ENCODE measurements around the gene MFAP5. TPM values are rescaled to one million over a fixed set of nuclear protein-coding genes. Genes with fewer than 3 reads are reported as not detected.

MFAP5 gene
- total RNA-seq, 1 donor from 2014 or later, result 2.8 TPM

DNA sequence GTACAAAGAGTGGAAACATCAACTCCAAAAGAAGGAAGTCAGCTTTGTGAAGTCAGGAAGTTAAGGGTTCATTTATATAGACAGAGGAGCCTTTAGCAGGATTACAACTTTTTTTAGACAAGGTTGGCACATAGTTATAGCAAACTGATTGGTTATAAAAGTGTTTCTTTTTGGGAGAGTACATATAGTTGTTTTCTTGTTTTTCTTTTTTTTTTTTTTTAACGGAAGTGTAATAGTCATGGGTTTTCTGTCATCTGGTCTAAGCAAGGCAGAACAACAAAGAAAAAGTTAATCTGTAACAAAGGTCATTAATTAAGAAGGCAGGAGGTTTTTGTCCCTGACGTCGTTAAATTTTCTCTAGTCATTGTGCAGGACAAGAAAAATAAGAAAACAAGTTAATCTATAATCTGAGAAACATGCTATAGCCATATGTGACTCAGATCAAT, 13.0 kb upstream of the MFAP5 start:
- H3K4me1 ChIP-seq, result no peaks in the 10 kb centered on the region
- H3K9me3 ChIP-seq, result no peaks in the 10 kb centered on the region
- intact Hi-C loops (cut with DNase I), result loop anchor here (10.0 kb wide), 1 partner anchor 369 kb away; no protein-coding TSS in a partner anchor
- H3K36me3 ChIP-seq, result no peaks in the 10 kb centered on the region
- H3K27ac ChIP-seq, result no peak overlapping the region
- no peak for DNase-seq
- no peaks in the 10 kb centered on the region for H3K27me3 ChIP-seq
- ATAC-seq, result no peak
- no peak overlapping the region for H3K4me3 ChIP-seq
- TF ChIP-seq, protein P1, sequence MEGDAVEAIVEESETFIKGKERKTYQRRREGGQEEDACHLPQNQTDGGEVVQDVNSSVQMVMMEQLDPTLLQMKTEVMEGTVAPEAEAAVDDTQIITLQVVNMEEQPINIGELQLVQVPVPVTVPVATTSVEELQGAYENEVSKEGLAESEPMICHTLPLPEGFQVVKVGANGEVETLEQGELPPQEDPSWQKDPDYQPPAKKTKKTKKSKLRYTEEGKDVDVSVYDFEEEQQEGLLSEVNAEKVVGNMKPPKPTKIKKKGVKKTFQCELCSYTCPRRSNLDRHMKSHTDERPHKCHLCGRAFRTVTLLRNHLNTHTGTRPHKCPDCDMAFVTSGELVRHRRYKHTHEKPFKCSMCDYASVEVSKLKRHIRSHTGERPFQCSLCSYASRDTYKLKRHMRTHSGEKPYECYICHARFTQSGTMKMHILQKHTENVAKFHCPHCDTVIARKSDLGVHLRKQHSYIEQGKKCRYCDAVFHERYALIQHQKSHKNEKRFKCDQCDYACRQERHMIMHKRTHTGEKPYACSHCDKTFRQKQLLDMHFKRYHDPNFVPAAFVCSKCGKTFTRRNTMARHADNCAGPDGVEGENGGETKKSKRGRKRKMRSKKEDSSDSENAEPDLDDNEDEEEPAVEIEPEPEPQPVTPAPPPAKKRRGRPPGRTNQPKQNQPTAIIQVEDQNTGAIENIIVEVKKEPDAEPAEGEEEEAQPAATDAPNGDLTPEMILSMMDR (IDR thresholded peaks at IDR 0.05), result no peak

DNA sequence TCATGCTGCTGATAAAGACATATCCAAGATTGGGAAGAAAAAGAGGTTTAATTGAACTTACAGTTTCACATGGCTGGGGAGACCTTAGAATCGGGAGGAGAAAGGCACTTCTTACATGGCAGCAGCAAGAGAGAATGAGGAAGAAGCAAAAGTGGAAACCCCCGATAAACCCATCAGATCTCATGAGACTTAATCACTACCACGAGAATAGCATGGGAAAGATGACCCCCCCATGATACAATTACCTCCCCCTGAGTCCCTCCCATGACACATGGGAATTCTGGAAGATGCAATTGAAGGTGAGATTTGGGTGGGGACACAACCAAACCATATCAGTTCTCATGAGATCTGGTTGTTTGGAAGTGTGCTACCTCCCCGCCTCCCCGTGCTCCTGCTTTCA, 9.8 kb upstream of the MFAP5 start:
- Histone ChIP-seq H3K27ac (no peak overlapping the region), H3K4me1 (no peaks in the 10 kb centered on the region), H3K27me3 (no peaks in the 10 kb centered on the region), H3K4me3 (no peak overlapping the region), H3K36me3 (no peaks in the 10 kb centered on the region), H3K9me3 (no peaks in the 10 kb centered on the region)
- TF ChIP-seq, protein P1 (IDR thresholded peaks at IDR 0.05), result no peak
- ATAC-seq (no peak), DNase-seq (no peak)
- intact Hi-C loops (cut with DNase I), result loop anchor here (10.0 kb wide), 1 partner anchor 372 kb away; no protein-coding TSS in a partner anchor

DNA sequence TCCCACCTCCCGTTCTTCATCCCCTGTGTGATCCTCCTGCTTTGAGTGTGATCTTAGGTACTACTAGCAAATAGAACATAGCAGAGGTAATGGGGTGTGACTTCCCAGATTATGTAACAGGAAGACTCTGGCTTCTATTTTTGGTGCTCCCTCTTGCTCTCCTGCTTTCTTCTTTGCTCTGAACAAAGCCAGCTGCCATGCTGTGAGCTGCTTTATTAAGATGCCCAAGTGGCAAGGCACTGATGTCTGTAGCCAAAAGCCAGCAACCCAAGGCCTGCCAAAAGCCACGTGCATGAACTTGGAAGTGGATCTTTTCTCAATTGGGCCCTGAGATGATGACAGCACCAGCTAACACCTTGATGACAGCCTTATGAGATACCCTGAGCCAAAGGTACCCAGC, 5.8 kb upstream of the MFAP5 start:
- H3K27ac ChIP-seq, result no peak overlapping the region
- DNase-seq, result no peak
- no peaks in the 10 kb centered on the region for H3K27me3 ChIP-seq
- TF ChIP-seq, protein P1 (IDR thresholded peaks at IDR 0.05), result no peak
- no peak overlapping the region for H3K4me3 ChIP-seq
- H3K4me1 ChIP-seq, result no peaks in the 10 kb centered on the region
- H3K36me3 ChIP-seq, result no peaks in the 10 kb centered on the region
- H3K9me3 ChIP-seq, result no peaks in the 10 kb centered on the region
- ATAC-seq, result no peak
- intact Hi-C loops (cut with DNase I), result no loop called here

DNA sequence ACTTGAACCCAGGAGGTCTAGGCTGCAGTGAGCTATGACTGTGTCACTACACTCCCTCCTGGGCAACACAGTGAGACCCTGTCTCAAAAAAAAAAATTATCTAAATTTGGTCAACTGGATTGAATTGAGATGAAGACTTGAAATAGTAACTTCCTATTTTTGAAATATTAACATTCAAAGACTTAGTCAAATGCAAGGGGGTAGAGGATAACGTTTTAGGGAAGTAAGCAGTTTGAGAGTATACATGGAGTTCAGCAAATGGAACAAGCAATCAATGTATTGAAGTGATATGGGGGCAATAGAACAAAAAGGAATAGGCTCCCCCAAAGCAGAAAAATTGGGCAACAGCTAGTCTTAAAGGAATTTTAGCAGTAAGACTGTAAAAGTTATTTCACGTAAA, 4.6 kb upstream of the MFAP5 start:
- H3K9me3 ChIP-seq, result no peaks in the 10 kb centered on the region
- intact Hi-C loops (cut with DNase I), result no loop called here

DNA sequence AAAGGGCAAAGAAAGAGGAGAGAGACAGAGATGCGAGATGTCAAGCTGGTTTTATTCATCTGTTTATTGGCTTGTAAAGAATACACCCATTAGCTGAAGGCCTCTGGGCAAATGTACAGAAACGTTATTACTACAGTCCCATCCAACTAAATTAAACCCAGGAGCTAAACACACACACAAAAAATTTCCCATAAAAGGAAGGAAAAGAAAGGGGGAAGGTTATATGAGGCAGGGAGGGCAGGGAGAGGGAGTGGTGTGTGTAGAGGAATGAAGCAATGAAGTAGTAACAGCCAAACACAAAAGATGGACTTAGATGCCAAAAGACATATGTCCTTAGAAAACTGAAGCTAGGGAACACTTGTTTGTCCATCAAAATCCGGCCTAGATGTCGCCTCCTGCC, 3.1 kb upstream of the MFAP5 start:
- ATAC-seq (no peak), DNase-seq (no peak)
- no peaks in the 10 kb centered on the region for H3K36me3 ChIP-seq
- no peaks in the 10 kb centered on the region for H3K9me3 ChIP-seq
- no peaks in the 10 kb centered on the region for H3K4me1 ChIP-seq
- TF ChIP-seq, protein P1 (IDR thresholded peaks at IDR 0.05), result no peak
- H3K27me3 ChIP-seq, result no peaks in the 10 kb centered on the region
- intact Hi-C loops (cut with DNase I), result no loop called here
- H3K4me3 ChIP-seq, result no peak overlapping the region
- H3K27ac ChIP-seq, result no peak overlapping the region

More for the DNA sequence above, 4.6 kb upstream of the MFAP5 start:
- H3K27ac ChIP-seq, result no peak overlapping the region
- no peak for DNase-seq
- TF ChIP-seq, protein P1 (IDR thresholded peaks at IDR 0.05), result no peak
- no peak overlapping the region for H3K4me3 ChIP-seq
- no peaks in the 10 kb centered on the region for H3K36me3 ChIP-seq
- no peak for ATAC-seq
- no peaks in the 10 kb centered on the region for H3K4me1 ChIP-seq
- no peaks in the 10 kb centered on the region for H3K27me3 ChIP-seq

Data from upper lobe of right lung (tissue), 1 donor.